A549 (cell line): Measurements from ENCODE around the gene APBB2. TPM values are rescaled to one million over a fixed set of nuclear protein-coding genes. Genes with fewer than 3 reads are reported as not detected.

Experiments
- ATAC-seq, 2 experiments: fragments of 200-7000 bp in 1 of 2; fragments of >200 bp in 1 of 2; cut with Nextera tagmentation in 1 of 2; cut with Tn5 transposase in 1 of 2; 3 replicates each; pipeline versions ENCODE4 v1.8.0 to v1.9.1; 2018 to 2020; ENCODE audit warnings: mild to moderate bottlenecking in 1 of 2, moderate library complexity in 1 of 2
- CTCF ChIA-PET: fragments of 300-600 bp; sonication (Branson Sonifier 250); formaldehyde crosslinking; extraction: SDS; loops from one replicate; lab custom pipeline; 2021; ENCODE audit warnings: antibody characterized with exemption, inconsistent platforms; lab: Yijun Ruan, JAX
- POLR2A ChIA-PET: fragments of 350-600 bp; formaldehyde crosslinking; extraction: SDS; loops from one replicate; lab custom pipeline; 2021; ENCODE audit warnings: antibody characterized with exemption, inconsistent platforms; lab: Yijun Ruan, JAX
- DNase-seq, 2 experiments: peaks; one replicate each; pipeline versions ENCODE4 v3.0.0 to v3.0.0-alpha.2; 2011 to 2016; ENCODE audit warnings: low read depth in 1 of 2, low spot score in 1 of 2
- FAIRE-seq: peaks from 2 replicates; lab custom pipeline; 2011; peaks lifted over from hg19 to GRCh38; lab: Jason Lieb, UNC
- H3K27ac ChIP-seq, 2 experiments: fragments of >200 bp; sonication (Bioruptor Twin); formaldehyde crosslinking; 3 replicates each; pipeline ENCODE4 v1.5.1; 2016 to 2017
- H3K4me1 ChIP-seq: fragments of >200 bp; sonication (Bioruptor Twin); formaldehyde crosslinking; 3 replicates; pipeline ENCODE4 v1.6.1; 2016
- H3K4me2 ChIP-seq: fragments of >200 bp; sonication (Bioruptor Twin); formaldehyde crosslinking; 3 replicates; pipeline ENCODE4 v1.6.1; 2016
- H3K4me3 ChIP-seq: fragments of >200 bp; sonication (Bioruptor Twin); formaldehyde crosslinking; 3 replicates; pipeline ENCODE4 v1.5.1; 2016
- H3K9me3 ChIP-seq: fragments of >200 bp; sonication (Bioruptor Twin); formaldehyde crosslinking; 3 replicates; pipeline ENCODE4 v1.6.1; 2016
- BCL3 ChIP-seq: fragments of >200 bp; sonication (Bioruptor Twin); formaldehyde crosslinking; IDR thresholded peaks from 3 replicates; pipeline ENCODE4 v1.6.1; 2016
- BHLHE40 ChIP-seq: IDR thresholded peaks from 2 replicates; pipeline ENCODE4 v1.6.1; 2012; ENCODE audit warnings: low read depth, low read length, inconsistent platforms
- CBX2 ChIP-seq: fragments of 200-600 bp; sonication (generic); IDR thresholded peaks from 2 replicates; pipeline ENCODE4 v1.6.1; 2016; ENCODE audit warnings: low read depth, mild to moderate bottlenecking, borderline replicate concordance
- EHF ChIP-seq: fragments of 250-450 bp; sonication (Bioruptor Pico); IDR thresholded peaks from 2 replicates; pipeline ENCODE4 v1.5.0; 2020; ENCODE audit warnings: mild to moderate bottlenecking
- EP300 ChIP-seq, 2 experiments: fragments of >200 bp; sonication (Bioruptor Twin); formaldehyde crosslinking; IDR thresholded peaks; 2 replicates in 1 of 2; 3 replicates in 1 of 2; pipeline ENCODE4 v1.6.1; 2016 to 2017
- HOXA7 ChIP-seq: fragments of 250-450 bp; sonication (Bioruptor Pico); IDR thresholded peaks from 2 replicates; pipeline ENCODE4 v1.5.0; 2020; ENCODE audit warnings: mild to moderate bottlenecking, moderate library complexity
- HOXB13 ChIP-seq: fragments of 250-450 bp; sonication (Bioruptor Pico); IDR thresholded peaks from 2 replicates; pipeline ENCODE4 v1.5.0; 2020; ENCODE audit warnings: low read depth, mild to moderate bottlenecking, moderate library complexity
- JUN ChIP-seq, 2 experiments: fragments of >200 bp; sonication (Bioruptor Twin); formaldehyde crosslinking; IDR thresholded peaks; 2 replicates in 1 of 2; 3 replicates in 1 of 2; pipeline ENCODE4 v1.6.1; 2016 to 2017
- NR3C1 ChIP-seq: fragments of >200 bp; sonication (Bioruptor Twin); formaldehyde crosslinking; IDR thresholded peaks from 3 replicates; pipeline ENCODE4 v1.6.1; 2017
- PBX3 ChIP-seq: IDR thresholded peaks from 2 replicates; pipeline ENCODE4 v1.6.1; 2012
- POLR2AphosphoS2 ChIP-seq: conservative IDR thresholded peaks from 2 replicates; pipeline ENCODE4 v1.6.1; 2012; ENCODE audit warnings: low read length, improper control_type of control experiment, inconsistent platforms
- RCOR1 ChIP-seq: fragments of 150-350 bp; IDR thresholded peaks from 2 replicates; pipeline ENCODE4 v1.6.1; 2014; ENCODE audit warnings: antibody characterized with exemption, low read length, low read depth
- RFX5 ChIP-seq: fragments of 450-650 bp; IDR thresholded peaks from 2 replicates; pipeline ENCODE4 v1.7.1; 2014; ENCODE audit warnings: antibody characterized with exemption, mild to moderate bottlenecking, moderate library complexity
- ZFP36 ChIP-seq: fragments of 450-650 bp; IDR thresholded peaks from 2 replicates; pipeline ENCODE4 v1.6.1; 2014; ENCODE audit warnings: borderline replicate concordance; ENCODE audit not compliant: partially characterized antibody
- WGBS: methylation state at CpG from one replicate; pipeline ENCODE4 v1.1.6; 2017; ENCODE audit errors: missing lambda C conversion rate; 5-methylcytosine and 5-hydroxymethylcytosine counted together
- polyA plus RNA-seq, 4 experiments: library from polyadenylated mRNA; depleted of rRNA in 3 of 4; stranded (reverse); fragments of >200 nt; fragmentation: RNase III in 1 of 4; extraction: RNeasy Plus Mini Kit Qiagen cat#74134 plus additional on column Dnase treatment in 1 of 4; gene quantifications; 2 replicates in 3 of 4; 3 replicates in 1 of 4; pipeline ENCODE4 v1.2.3, GENCODE V29; 2011 to 2017
- TF ChIP-seq, protein P1 (sequence below): fragments of >200 bp; sonication (Bioruptor Twin); formaldehyde crosslinking; IDR thresholded peaks from 3 replicates; pipeline ENCODE4 v1.5.1; 2016
- TF ChIP-seq, protein P2 (sequence below): fragments of >200 bp; sonication (Bioruptor Twin); formaldehyde crosslinking; IDR thresholded peaks from 2 replicates; pipeline ENCODE4 v1.6.1; 2016
- TF ChIP-seq, protein P3 (sequence below): IDR thresholded peaks from 2 replicates; pipeline ENCODE4 v1.6.1; 2012; ENCODE audit warnings: low read depth, borderline replicate concordance
- TF ChIP-seq, protein P4 (sequence below): IDR thresholded peaks from 2 replicates; pipeline ENCODE4 v1.6.1; 2012
- TF ChIP-seq, protein P5 (sequence below): fragments of 150-350 bp; IDR thresholded peaks from 2 replicates; pipeline ENCODE4 v1.6.1; 2014; ENCODE audit warnings: low read depth, mild to moderate bottlenecking, low read length

APBB2 gene
- polyA plus RNA-seq, 2 of the 4 experiments (the other 2 are of a cell fraction) = 8.3 to 31.9 TPM

DNA sequence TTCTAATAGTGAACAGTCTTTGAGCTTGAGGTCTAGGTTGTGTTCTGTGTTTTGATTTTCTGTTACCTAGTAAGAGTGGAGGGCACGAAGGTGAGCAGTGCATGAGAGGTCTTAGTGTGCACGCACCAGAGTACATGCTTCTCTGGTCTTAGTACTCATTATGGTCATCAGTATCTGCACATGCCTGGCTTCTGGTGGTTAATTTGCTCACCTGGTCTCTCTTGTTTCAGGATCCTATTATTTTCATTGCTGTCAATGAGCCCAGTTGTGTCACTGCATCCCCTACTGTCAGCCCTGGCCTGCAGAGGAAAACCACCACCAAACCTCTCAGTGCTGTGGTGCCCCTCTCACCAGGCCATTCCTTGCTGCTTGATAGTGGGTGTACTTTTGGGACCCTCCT, 409.7 kb downstream of the APBB2 start:
- DNase-seq (no peak), ATAC-seq (no peak), FAIRE-seq (no peak)
- Histone ChIP-seq H3K4me1 (no peaks in the 10 kb centered on the region), H3K27ac (no peak overlapping the region), H3K4me3 (no peak overlapping the region), H3K4me2 (no peak overlapping the region), H3K9me3 (no peaks in the 10 kb centered on the region)
- POLR2A ChIA-PET = no interaction called here
- TF ChIP-seq JUN (IDR thresholded peaks at IDR 0.05) = no peak
- TF ChIP-seq CBX2 = no peak
- TF ChIP-seq, protein P1, sequence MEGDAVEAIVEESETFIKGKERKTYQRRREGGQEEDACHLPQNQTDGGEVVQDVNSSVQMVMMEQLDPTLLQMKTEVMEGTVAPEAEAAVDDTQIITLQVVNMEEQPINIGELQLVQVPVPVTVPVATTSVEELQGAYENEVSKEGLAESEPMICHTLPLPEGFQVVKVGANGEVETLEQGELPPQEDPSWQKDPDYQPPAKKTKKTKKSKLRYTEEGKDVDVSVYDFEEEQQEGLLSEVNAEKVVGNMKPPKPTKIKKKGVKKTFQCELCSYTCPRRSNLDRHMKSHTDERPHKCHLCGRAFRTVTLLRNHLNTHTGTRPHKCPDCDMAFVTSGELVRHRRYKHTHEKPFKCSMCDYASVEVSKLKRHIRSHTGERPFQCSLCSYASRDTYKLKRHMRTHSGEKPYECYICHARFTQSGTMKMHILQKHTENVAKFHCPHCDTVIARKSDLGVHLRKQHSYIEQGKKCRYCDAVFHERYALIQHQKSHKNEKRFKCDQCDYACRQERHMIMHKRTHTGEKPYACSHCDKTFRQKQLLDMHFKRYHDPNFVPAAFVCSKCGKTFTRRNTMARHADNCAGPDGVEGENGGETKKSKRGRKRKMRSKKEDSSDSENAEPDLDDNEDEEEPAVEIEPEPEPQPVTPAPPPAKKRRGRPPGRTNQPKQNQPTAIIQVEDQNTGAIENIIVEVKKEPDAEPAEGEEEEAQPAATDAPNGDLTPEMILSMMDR = no peak
- TF ChIP-seq EHF (CRISPR knock-in tag) = no peak
- no peak for TF ChIP-seq BHLHE40
- WGBS = 90% methylated on average over 2 of the region's 2 CpGs
- CTCF ChIA-PET = interaction anchor here (1.2 kb wide), 1 partner anchor 37 kb away, joined by 3 read pairs; no protein-coding TSS in a partner anchor

- Histone ChIP-seq H3K4me1 (no peaks in the 10 kb centered on the region), H3K4me3 (no peak overlapping the region), H3K9me3 (no peaks in the 10 kb centered on the region), H3K4me2 (no peak overlapping the region), H3K27ac (no peak overlapping the region)
- CTCF ChIA-PET = interaction anchor here (0.6 to 0.9 kb wide), 3 partner anchors 41 to 220 kb away, joined by 3 to 5 read pairs (median 4); no protein-coding TSS in a partner anchor
- TF ChIP-seq POLR2AphosphoS2 (no peak), EP300 (IDR thresholded peaks at IDR 0.05) (no peak), CBX2 (no peak), HOXB13 (CRISPR knock-in tag) (no peak), PBX3 (no peak)
- DNase-seq = no peak
- POLR2A ChIA-PET = no interaction called here
- no peak for ATAC-seq
- FAIRE-seq = no peak
- WGBS = 61% methylated on average over 3 of the region's 3 CpGs
These were observed 414.3 kb downstream of the APBB2 start for GRCh38 chr4:40800064-40800463.

DNA sequence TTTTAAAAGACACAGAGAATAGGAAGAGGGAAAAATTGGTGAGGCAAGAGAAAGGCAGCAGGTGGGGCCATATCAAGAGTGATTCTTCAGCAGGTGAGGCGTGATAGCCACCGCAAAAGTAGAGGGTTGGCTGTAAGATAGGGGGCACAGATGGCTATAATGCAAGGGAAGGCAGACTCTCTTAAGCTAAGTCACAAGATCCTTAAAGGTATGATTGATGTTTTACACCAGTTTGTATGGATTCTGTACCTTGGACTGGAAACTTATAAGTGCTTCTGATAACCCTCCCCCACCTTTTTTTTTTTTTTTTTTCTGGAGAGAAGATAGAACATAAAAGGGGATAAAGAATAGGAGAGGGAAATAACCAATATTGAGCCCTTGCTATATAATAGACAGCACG, 424.6 kb downstream of the APBB2 start:
- Histone ChIP-seq H3K9me3 (no peaks in the 10 kb centered on the region), H3K27ac (no peak overlapping the region), H3K4me3 (no peak overlapping the region), H3K4me2 (no peak overlapping the region), H3K4me1 (no peaks in the 10 kb centered on the region)
- DNase-seq (no peak), FAIRE-seq (no peak), ATAC-seq (no peak)
- ChIA-PET POLR2A (no interaction called here), CTCF (interaction anchor here (0.7 to 1.3 kb wide), 2 partner anchors 45 to 108 kb away, joined by 3 to 4 read pairs; no protein-coding TSS in a partner anchor)
- no peak for TF ChIP-seq BCL3
- no peak for TF ChIP-seq CBX2
- no peak for TF ChIP-seq HOXA7 (CRISPR knock-in tag)
- TF ChIP-seq ZFP36 = no peak
- TF ChIP-seq, protein P2, sequence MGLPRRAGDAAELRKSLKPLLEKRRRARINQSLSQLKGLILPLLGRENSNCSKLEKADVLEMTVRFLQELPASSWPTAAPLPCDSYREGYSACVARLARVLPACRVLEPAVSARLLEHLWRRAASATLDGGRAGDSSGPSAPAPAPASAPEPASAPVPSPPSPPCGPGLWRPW = no peak
- TF ChIP-seq NR3C1 = no peak
- TF ChIP-seq, protein P1 = no peak
- TF ChIP-seq, protein P3, sequence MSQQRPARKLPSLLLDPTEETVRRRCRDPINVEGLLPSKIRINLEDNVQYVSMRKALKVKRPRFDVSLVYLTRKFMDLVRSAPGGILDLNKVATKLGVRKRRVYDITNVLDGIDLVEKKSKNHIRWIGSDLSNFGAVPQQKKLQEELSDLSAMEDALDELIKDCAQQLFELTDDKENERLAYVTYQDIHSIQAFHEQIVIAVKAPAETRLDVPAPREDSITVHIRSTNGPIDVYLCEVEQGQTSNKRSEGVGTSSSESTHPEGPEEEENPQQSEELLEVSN = no peak
- TF ChIP-seq RFX5 = no peak
- TF ChIP-seq, protein P4, sequence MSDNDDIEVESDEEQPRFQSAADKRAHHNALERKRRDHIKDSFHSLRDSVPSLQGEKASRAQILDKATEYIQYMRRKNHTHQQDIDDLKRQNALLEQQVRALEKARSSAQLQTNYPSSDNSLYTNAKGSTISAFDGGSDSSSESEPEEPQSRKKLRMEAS = no peak
- TF ChIP-seq, protein P5, sequence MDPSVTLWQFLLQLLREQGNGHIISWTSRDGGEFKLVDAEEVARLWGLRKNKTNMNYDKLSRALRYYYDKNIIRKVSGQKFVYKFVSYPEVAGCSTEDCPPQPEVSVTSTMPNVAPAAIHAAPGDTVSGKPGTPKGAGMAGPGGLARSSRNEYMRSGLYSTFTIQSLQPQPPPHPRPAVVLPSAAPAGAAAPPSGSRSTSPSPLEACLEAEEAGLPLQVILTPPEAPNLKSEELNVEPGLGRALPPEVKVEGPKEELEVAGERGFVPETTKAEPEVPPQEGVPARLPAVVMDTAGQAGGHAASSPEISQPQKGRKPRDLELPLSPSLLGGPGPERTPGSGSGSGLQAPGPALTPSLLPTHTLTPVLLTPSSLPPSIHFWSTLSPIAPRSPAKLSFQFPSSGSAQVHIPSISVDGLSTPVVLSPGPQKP = no peak
- no peak for TF ChIP-seq RCOR1
- 80% methylated on average over 3 of the region's 3 CpGs for WGBS
